KG1 (cell line): Measurements from ENCODE around the gene CPLX4.
"Not testable (repeated sequence)": the region's sequence is repeated elsewhere in the genome, so short reads cannot be mapped to it uniquely, and the experiment has no call there.

Source experiments
- DNase-seq: peaks from one replicate; lab custom pipeline; 2025; lab: John Stamatoyannopoulos, UW

Gene CPLX4

DNA sequence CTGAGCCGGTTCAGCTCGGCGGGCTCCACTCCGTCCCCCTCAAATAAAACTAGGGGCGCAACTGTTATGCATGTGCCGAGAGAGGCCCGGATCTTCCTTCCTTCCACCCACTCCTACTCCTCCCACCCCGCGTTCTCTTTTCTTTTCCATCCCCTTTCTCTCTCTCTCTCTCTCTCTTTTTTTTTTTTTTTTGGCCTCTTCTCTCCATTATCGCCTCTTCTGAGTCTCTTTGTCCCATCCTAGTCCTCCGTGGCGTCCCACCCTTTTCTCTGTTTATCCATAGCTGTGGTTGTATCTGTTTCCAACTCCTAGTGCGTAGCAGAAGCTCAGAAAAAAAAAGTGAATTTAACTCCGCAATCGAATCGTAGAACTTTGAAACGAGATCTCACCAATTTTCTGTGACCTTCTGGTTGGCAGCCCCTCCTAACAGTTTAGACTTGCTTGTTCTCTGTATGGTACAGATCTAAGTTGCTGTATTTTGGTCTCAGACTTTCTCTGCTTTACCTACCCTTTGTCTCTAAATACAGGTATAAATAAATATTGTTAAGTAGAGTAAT, 48.8 kb downstream of the CPLX4 start:
- DNase-seq, result no peak

GRCh38 chr18:59268721-59269562, 49.5 kb downstream of the CPLX4 start:
- DNase-seq, result no peak

DNA sequence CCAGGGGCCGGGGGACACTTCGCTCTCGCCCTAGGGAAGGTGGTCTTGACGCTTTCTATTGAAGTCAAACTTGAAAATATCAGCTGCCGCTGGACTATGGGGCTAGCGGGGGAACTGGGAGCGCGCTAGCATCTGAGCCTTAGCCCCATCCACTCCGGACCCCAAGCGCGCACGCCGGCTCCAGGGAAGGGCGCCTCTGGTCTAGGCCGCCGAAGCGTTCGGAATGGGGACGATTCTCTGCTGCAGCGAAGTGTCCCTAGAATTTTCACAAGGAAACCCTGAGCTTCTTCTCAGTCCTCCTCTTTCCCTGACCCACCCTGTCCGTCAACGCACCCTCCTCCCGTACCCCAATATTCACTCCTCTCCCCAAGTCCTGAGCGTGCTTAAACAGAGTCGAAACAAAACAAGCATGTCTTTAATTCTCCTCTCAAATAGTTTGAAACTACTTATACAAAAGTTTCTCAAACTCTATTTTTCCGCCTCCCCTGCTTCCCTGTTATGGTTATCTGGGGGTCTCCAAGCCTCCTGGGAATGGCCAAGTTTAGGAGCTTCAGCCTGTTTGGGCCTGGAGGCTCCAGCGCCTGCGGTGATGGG, 50.2 kb downstream of the CPLX4 start:
- DNase-seq, result no peak

DNA sequence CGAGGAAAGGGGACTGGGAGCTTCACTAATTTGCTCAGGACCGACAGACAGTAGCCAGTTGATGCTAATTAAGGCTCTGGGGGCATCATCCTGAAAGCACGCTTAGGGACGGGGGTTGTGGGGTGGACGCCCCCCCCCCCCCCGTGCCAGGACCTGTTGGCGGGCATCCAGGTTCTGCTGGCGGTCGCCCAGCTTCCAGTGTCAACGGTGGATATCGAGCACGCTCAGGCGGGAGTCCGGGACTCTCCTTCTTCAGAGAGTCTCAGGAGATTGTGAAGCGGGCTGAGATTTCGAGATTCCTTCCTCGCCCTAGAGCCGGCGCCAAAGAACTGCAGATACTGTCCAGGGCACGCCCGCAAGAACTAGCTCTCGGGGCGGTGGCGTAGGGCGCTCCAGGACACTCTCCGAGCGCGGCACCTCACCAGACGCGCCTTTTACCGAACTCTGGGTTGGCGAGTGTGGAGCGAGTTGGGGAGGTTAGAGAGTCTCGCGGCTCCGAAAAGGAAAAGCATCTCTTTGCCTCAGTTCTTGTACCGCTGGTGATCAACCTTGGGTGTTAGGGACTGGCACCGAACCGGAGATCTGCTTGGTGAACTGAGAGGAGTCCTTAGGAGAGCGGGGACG, 50.8 kb downstream of the CPLX4 start:
- DNase-seq, result no peak

DNA sequence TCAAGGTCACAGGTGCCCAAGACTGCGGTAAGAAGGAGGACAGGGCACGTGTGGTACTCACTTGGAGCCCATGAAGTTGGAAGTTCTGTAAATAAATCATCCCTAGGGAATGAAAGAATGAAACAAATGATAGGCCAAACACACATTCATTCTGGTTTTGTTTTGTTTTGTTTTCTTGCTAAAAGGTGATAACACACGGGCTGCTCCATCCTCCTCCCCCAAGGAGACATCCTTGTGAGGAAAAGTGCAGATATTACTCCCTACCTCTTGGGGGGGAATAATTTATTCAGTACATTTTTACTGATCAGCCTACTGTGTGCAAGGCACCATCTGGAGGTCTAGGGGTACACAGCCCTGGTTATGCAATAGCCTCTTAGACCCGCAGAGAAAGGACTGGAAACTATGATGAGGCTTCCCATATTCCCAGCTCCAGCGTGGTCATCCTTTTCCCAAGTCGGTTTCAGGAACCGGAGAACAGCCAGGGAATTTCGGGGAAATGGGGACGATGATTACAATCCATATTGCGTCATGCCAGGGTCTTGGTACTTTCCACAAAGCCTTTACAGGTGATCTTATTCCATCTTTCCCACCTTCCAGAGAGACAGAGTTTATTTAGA, 51.5 kb downstream of the CPLX4 start:
- DNase-seq, result no peak

- DNase-seq, result no peak
Observed at GRCh38 chr18:59266459-59266858, 52.0 kb downstream of the CPLX4 start.

DNA sequence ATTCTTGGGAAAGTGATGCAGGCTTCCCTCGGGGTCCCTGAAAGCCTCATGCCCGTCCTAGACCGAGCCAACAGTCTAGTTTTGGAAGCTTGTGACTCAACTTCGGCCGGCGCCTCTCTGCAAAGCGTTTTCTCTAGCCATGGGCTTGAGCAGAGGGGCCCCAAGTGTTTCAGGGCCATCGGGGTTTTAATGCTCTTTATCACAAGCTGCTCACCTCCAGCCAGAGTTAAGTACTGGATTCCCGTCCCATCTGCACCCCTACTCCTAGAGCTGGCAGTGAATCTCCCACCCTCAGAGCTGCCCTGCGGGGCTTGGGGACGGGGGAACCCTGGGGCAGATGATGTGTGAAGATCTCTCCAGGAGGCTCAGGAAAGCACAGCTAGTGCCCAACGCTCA, 52.5 kb downstream of the CPLX4 start:
- no peak for DNase-seq

DNA sequence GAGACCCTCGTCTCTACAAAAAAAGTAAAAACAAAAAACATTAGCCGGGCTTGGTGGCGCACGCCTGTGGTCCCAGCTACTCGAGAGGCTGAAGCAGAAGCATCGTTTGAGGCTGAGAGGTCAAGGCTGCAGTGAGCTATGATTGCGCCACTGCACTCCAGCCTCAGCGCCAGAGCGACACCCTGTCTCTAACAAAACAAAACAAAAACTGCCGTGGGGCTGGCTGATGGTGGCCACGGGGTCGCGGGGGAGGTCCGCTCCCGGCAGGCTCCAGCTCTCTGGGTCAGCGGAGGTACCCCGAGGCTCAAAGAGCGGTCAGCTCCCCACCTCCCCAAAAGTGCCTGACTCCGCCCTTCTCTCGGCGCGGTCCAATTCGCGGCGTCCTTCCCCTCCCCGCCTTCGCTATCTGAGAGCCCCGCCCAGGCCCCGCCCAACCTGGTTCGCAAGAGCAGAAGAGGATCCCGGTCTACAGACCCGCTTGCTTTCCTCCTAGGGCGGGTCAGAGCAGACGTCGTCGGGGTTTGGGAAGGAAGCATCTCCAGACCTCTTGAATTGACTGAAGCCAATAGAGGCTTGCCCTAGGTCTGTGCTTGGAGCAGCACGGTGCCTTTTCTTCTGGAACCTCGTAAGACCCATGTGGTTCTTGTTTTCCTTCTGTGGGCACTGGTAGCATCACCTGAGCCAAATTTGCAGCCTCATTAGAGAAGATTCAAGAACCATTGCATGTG, 53.0 kb downstream of the CPLX4 start:
- DNase-seq, result no peak

- no peak for DNase-seq
Observed at GRCh38 chr18:59264651-59265245, 53.7 kb downstream of the CPLX4 start.

DNA sequence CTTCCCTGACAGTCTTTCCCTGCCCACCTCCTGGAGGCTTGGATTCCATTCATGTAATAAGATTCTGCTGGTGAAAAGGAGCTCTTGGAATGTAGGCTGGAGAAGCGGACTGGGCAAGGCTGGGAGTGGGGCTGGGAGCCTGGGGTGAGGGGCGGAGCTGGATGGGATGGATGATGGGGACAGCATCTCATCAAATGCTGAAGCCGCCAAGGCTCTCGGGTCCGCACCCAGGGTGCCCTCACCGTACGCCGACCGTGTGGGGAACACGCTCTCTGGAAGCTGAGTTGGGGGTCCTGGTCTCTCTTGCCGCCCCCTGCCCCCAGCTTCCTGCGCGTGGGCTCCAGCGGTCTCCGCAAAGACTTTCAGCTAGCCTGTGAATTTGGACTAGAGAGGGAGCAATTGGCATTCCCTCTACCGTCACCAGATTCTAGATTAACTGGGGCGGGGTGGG, 54.3 kb downstream of the CPLX4 start:
- DNase-seq, result no peak

DNA sequence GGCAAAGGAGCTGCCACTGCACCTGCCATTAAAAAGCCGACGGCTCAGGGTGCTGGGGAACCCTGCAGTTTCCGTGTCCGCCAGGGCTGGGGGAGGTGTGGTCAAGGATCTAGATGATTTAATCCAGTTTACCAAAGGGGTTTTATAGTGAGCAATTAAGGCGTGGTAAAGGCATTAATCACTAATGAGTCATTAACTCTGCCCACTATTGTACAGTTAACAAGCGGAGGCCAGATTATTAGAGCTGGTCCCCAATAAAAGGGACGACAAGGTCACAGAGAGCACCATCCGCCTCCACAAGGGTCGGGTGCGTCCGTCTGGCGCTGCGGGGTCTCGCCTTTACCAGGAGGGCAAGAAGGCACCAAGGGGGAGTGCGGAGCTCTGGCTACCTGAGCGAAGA, 54.8 kb downstream of the CPLX4 start:
- DNase-seq, result no peak

GRCh38 chr18:59262243-59262642, 56.2 kb downstream of the CPLX4 start:
- DNase-seq, result not testable (repeated sequence)

DNA sequence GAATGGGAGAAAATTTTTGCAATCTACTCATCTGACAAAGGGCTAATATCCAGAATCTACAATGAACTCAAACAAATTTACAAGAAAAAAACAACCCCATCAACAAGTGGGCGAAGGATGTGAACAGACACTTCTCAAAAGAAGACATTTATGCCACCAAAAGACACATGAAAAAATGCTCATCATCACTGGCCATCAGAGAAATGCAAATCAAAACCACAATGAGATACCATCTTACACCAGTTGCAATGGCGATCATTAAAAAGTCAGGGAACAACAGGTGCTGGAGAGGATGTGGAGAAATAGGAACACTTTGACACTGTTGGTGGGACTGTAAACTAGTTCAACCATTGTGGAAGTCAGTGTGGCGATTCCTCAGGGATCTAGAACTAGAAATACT, 56.6 kb downstream of the CPLX4 start:
- not testable (repeated sequence) for DNase-seq

GRCh38 chr18:59255491-59255890, 63.0 kb downstream of the CPLX4 start:
- DNase-seq, result not testable (repeated sequence)

DNA sequence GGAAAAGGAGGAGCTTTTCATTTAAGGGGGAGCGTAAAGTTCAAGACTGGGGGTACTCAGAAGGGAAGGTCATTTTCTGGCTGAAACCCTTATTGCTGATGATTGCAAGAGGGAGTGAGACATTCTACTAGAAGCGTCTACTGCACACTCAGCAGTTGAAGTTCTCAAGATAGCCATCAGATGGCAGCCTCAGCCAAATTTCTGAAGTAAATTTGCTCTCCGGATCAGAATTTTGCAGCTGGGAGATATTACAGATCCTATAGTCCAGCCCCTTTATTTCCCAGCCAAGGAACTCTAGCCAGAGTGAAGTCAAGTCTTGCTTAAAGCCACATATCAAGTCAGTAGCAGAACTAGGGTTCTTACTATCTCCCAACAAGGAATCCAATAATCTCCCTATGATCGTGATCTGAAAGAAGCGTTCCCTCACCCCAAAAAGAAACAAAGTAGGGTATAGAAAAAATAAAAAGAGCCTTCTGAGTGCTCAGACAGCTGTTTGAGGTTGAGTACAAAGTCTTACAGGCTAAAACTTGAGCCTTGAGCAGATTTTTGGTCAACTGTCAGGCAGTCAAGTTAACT, 69.2 kb downstream of the CPLX4 start:
- no peak for DNase-seq

DNA sequence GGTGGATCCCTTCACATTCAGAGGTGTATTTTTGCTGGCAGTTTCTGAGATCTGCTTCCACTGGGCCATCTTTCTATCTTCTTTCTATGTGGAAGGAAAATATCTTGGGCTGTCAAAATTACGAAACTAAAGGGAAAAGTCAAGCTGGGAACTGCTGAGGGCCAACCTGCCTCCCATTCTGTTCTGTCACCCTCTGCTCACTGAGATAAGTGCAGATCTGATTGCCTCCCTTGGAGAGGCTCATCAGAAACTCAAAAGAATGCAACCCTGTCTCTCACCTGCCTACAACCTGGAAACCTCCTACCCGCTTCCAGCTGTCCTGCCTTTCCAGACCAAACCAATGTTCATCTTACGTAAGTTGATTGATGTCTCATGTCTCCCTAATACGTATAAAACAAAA, 71.7 kb downstream of the CPLX4 start:
- no peak for DNase-seq
